T-helper 9 cell (primary cell): ENCODE results near the gene NPPC.
A peak's percentile ranks its signal among the peaks of the same experiment; 100 is the strongest.
"Not testable (repeated sequence)": the region's sequence is repeated elsewhere in the genome, so short reads cannot be mapped to it uniquely, and the experiment has no call there.

Source experiments
- DNase-seq: peaks from one replicate; pipeline ENCODE4 v3.0.0-alpha.2; 2020
- total RNA-seq, 2 donors: gene quantifications; one replicate each; lab custom pipeline; 2026; lab: John Stamatoyannopoulos, UW

NPPC gene, protein sequence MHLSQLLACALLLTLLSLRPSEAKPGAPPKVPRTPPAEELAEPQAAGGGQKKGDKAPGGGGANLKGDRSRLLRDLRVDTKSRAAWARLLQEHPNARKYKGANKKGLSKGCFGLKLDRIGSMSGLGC
- total RNA-seq, result 0 reads per million in 2 donors

DNA sequence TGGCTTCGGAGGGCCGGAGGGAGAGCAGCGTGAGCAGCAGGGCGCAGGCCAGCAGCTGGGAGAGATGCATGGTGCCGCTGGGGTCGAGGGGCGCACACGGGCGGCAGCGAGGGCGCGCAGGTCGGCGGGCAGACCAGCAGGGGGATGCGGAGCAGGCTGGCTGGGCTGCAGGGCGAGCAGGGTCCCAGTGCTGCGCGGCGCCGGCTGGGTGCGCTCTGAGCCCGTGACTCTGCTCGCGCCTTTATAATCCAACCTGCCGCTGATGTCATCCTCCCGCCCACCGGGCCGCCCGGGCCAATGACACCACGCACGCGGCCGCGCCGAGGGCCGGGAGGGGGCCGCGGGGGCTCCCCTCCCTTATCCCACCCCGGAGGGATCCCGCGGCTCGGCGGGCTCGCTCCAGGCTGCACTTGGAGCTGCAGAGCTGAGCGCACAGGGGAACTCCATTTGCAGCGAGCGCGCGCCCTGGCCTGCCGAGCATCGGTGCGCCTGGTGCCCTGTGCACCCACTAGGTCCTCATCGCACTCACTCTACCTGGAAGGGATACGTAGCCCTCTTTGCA, at the start of gene NPPC:
TSS of gene NPPC (minus strand) at position 217 of the 562 bp plus-strand sequence. CDS start at position 70, 147 bp downstream.
- no peak for DNase-seq

DNA sequence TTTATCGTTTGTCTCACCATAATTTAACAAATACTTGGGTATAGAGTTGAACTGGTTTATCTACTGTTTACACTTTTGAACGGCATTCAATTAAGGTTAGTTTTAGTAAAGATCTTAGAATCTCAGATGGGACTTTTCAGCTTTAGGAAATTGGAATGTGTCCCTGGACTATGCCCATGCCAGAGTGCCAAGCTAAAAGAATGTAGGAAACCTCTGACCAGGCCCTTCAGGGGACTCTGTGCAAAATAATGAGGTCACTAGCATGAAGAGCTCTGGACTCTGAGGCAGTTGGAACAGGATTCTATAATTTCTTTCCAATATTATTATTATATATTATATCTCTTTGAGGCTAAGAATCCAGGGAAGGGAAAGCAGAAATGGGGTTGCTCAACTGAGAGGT, 48.8 kb upstream of the NPPC start:
- DNase-seq, result no peak

DNA sequence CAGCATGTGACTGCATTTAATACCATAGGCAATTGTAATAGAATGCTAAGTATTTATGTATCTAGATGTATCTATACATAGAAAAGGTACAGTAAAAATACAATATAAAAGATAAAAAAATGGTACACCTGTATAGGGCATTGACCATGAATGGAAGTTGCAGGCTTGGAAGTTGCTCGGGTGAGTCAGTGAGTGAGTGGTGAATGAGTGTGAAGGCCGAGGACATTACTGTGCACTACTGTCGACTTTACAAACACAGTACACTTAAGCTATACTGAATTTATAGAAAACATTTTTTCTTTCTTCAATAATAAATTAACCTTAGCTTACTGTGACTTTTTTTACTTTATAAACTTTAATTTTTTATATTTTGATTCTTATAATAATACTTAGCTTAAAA, 44.3 kb upstream of the NPPC start:
- no peak for DNase-seq

DNA sequence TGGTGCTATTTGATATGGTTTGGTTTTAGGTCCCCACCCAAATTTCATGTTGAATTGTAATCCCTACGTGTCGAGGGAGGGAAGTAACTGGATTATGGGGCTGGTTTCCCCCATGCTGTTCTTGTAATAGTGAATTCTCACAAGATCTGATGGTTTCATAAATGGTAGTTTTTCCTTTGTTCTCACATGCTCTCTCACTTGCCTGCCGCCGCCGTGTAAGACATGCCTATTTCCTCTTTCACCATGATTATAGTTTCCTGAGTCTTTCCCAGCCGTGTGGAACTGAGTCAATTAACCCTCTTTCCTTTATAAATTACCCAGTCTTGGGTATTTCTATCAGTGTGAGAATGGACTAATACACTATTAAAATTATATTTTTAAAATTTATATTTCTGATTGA, 42.6 kb upstream of the NPPC start:
- no peak for DNase-seq

DNA sequence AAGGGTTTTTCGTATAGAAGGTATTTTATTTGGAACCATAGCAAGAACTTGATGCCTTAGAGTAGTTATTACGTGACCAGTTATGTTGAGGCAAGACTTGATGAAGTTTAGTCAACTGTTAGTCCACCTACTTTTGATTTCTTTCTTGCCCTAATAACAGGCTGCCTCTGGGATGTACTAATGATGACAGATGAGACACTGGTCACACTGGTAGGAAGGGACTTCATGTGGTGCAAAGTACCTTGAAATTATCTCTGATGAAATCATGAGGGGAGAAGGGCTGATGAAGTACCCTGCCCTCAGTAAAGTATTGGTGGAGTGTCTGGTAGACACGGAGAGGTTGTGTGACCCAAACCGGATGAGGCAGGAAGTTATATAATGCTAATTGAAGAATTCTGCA, 40.7 kb upstream of the NPPC start:
- DNase-seq, result no peak

DNA sequence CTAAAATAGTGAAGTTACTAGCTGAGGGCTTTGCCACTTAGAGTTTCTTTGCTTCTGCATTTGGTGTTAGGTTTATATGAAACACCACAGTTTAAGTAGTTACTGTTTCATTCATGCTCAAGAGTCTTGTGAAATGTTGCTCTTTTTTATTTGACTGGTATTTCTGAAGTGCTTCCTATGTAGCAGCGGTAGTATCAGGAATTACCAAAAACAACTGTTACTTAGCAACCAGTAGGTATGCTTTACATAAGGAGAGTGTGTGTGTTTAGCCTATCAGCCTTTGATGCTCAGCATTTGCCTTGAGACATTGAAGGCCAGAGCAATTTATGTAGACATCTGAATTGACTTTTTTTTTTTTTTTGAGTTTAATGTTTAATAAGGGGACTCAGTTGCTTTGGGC, 38.9 kb upstream of the NPPC start:
- DNase-seq, result no peak

DNA sequence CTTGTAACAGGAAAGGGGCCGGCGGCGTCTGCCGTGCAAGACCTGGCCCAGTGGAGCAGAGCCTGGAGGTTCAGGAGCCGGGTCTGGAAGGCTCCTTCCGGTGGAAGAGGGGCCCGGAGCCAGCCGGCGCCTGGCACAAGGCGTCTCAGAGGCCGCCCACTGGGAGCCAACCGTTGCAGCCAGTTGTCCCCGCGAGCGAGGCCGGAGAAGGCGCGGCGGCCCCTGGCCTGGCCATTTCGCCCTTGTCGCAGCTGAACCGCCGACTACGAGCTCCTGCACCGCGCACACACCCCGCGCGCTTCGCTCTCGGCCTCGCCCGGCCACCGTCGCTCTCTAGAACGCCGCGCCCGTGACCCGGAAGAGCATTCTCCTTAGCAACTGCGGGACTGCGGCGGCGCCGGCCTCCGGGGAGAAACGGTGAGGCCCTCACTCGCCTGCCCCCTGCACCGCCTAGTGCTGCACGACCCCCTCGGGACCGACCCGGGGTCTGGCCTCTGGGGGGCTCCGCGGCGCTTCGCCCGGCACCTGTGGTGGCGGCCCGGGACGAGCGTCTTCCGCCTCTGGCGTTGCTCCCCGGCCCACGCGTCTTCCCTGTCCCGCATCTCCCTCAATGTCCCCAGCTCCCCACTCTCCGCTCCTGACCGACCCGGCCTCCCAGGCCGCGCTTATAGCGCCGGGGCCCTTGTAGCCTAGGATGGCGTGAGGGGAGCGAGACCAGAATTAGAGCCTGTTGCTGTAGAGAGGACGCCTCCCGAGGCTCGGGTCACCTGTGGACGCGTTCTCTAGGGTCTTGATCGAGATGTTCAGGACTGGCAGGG, 35.4 kb upstream of the NPPC start, which contains the start of gene DIS3L2:
TSS of gene DIS3L2 (plus strand) at position 365 of the 818 bp plus-strand sequence. CDS start 53,215 bp downstream, outside the sequence.
- peak; percentile 63 for DNase-seq

DNA sequence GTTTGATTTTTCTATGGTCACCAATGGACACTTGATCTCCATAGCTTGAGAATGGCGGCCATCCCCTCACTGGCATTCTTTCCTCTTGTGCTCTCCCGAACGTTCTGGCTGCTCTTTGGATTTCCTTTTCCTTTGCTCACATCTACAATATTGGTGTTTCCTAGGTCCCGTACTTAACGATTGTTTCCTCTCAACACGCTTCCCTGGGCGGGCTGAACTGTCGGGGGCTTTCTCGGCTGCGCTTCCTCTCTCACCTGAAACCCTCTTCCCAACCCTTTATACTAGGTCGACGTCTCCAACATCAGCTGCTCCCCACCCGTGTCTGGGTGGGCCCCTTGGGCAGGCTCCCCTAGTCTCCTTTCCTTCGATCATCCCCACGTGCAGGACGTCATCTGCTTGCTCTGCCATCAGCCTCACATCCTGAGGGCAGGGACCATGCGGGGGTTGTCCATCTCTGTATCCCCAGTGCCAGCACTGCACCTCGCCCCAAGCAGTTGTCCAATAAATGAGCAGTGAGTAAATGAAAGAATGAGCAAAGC, 34.7 kb upstream of the NPPC start:
- no peak for DNase-seq

DNA sequence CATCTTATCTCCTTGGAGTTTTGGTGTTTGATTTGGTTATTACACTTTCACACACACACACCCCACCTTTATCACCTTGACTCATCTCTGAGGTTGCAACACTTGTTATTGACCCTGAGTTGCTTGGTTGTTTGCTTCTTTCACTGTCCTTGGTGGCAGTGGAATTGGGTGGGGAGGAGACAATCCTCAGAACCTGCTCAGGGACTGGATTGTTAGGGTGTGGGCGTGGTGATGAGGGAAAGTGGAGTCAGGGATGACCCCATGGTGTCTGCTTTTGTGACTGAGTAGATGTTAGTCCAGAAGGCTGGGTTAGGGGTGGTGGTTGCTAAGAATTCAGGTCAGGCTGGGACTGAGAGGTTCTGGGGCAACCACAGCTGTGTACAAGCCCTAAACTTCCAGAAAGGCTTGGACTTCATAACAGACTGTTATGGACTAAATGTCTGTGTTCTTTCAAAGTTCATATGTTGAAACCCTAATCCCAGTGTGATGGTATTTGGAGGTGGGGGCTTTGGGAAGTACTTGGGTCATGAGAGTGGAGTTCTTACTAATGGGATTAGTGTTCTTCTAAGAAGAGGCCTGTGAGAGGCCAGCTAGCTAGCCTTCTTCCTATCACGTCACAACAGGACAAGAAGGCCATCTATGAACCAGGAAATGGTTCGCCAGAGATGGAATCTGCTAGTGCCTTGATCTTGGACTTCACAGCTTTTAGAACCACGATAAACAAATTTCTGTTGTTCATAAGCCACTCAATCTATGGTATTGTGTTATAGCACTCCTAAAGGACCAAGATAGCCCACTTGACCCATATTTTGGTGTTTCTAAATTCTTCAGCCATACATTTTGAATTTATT, 31.9 kb upstream of the NPPC start:
- DNase-seq, result no peak

DNA sequence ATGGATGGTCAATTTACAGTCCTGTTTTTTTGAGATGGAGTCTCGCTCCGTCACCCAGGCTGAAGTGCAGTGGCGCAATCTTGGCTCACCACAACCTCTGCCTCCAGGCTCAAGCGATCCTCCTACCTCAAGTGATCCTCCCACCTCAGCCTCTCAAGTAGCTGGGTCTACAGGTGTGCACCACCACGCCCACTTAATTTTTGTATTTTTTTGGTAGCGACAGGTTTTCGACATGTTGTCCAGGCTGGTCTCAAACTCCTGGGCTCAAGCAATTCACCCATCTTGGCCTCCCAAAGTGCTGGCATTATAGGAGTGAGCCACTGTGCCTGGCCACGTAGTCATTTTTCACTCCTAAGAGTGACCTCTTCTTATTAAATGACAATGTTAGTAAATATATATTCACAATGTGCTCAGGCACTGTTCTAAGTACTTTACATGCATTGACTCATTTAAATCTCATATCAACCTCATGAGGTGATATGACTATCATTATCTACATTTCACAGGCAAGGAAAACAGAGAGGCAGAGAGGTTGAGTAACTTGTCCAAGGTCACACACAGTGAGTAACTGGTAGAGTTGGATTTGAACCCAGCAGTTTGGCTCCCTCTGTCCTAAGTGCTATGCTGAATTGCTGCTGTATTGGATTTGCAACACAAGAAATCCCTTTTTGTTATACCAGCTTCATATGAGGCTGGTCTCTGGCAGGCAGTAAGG, 29.7 kb upstream of the NPPC start:
- DNase-seq, result no peak

DNA sequence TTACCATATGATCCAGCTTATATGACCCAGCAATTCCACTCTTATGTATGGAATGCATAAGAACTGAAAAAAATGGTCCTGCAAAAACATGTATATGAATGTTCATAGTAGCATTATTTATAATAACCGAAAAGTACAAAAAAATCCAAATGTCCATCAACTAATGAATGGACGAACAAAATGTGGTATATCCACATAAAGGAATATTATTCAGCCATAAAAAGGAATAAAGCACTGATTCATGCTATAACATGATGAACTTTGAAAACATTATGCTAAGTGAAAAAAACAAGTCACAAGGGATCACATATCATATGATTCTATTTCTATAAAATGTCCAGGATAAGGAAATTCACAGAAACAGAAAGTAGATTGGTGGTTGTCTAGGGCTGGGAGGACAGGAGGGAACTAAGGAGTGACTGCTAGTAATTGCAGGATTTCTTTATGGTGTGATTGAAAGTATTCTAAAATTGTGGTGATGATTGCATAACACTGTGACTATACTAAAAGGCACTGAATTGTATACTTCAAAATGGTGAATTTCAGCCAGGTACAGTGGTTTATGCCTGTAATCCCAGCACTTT, 25.3 kb upstream of the NPPC start:
- DNase-seq, result no peak

DNA sequence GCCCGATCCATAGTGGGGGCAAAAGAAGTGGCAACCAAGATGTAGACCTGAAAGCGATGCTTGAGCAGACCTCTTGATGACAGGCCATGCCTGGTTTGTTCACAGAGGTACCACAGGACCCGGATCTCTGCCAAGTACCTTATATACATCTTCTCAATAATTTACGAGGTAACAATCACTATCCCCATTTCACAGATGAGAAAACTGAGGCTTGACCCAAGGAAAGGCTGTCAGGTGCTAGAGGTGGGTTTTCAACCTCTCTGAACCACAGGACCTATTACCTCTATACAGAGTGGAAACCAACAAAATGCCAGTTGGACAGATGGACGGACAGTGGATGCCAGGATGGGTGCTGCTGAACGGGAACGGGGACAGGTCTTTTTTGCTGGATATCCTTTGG, 21.5 kb upstream of the NPPC start:
- no peak for DNase-seq

DNA sequence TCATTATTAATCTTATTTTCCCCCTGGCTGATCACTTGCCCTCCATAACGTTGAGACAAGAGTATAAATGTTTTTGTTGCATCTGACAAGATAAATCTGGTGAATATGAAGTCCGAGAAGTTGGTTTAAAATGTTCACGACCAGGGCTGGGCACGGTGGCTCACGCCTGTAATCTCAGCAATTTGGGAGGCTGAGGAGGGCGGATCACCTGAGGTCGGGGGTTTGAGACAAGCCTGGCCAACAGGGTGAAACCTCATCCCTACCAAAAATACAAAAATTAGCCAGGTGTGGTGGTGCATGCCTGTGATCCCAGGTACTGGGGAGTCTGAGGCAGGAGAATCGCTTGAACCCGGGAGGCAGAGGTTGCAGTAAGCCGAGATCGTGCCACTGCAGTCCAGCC, 20.9 kb upstream of the NPPC start:
- not testable (repeated sequence) for DNase-seq

DNA sequence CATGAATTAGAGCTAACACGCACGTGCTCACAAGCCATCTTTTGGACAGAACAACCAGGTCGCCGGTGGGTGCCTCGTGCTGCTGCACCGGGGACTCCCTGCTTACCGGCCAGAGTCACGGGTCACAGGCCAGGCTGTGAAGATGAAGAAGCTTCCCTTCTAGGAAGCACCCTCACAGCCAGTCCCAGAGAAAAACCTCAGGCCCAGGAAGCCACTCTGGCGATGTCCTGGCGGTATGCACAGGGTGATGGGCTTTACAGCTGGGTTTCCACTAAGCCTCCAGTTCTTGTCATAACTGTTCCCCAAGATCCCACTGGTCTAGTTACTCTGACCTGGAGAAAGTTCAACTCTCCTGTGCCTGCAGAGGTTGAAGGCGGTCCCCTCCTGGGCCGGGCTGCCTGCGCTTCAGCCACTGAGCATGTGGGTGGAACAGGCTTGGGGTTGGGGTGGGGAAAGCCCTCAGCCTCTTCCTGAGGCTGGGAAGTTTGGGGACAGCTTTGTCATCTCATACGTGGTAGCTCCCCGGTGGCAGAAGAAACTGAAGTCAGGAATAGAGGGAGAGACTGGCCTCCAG, 20.1 kb upstream of the NPPC start:
- DNase-seq, result no peak

DNA sequence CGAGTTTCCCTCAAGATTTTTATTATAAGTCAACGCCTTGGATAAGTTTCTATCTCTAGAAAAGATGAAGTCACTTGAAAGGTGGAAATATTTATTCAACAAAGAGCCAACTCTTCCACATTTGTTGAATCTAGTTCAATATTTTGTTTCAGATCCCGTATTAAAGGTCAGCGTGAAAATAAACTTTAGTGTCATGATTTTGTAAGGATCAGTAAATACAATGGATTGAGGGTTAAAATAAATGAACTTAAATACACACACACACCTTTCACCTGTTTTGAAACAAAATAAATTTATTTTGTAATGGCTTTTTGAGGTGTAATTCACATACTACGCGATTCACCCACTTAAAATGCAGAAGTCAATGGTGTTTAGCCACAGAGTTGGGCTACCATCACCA, 16.0 kb upstream of the NPPC start:
- DNase-seq, result no peak

DNA sequence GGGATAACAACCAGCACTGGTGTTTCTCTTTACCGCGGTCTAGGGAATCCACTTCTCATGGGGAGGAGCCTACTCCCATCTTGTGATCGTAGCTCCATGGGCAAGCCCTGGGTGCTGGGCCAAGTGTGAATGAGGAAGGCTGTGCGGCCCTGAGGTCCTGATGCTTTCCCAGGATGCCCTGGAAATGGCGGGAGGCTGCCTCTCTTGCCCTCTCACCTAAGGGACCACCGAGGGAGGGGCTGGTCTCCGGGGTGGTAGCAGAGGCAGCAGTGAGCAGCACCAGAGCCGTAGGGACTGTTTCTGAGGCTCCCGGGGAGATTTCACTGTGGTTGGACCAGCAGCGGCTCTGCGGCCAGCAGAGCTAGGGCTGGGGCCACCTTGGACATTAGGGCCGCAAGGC, 15.5 kb upstream of the NPPC start:
- DNase-seq, result no peak

DNA sequence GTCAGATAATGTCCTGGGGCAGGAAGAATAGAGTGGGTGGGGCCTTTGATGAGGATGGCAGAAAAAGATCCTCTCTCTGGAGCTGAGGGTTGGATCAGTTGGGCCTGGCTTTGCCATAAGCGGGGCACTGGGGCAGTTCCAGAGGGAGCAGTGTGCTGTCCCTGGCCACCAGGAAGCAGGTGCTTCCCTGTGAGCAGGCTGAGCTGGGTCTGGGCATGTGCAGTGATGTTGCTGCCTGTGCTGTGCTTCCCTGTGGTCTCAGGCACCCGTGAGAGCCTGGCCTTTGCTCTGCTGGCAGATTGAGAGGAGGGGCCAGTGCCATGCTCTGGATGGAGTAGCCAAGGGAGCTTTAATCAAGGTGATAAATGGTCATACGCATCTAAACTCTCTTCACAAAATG, 14.6 kb upstream of the NPPC start:
- no peak for DNase-seq

DNA sequence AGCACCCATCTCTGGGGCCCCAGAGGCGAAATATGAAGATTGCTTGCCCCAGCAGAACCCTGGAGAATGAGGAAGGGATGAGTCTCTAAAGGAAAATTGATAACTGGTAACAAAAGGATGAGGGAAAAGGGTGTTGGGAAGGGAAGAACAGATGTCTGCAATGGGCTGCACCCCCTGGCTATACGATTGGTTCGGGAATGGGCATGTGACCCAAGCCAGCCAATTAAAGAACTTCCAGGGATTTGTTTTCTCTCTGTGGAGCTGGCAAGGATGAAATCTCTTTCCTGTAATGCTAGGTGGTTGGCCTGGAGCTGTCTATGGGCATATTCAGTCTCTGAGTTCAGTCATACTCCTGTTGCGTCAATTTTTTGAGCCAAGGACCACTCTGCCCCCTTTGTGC, 12.8 kb upstream of the NPPC start:
- no peak for DNase-seq

DNA sequence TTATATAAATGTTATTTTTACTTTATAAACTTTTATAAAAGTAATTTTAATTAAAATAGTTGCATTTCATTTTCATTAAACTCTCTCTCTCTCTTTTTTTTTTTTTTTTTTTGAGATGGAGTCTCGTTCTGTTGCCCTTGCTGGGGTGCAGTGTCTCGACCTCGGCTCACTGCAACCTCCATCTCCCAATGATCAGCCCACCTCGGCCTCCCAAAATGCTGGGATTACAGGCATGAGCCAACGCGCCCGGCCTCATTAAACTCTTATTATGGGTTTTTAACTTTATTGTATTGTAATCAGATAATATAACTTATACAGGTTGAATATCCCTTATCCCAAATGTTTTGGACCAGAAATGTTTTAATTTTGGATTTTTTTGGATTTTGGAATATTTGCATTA, 10.9 kb upstream of the NPPC start:
- DNase-seq, result no peak

DNA sequence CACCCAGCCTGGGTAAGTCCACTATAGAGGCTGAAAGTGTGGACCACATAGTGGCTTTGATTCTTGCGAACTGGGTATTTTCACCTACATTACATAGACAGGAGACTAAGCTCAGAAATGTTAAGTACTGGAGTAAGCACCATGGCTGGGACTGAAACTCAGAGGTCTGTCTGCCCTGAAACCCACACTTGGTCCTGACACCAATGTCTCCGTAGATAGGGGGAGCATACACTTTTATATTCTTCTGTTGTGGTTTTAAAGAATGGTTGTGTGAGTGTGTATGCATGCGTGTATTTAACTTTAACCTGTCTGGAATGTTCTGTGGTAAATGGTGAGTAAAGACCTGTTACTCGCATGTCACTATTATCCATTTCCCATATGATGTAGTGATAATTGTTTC, 10.3 kb upstream of the NPPC start:
- no peak for DNase-seq

DNA sequence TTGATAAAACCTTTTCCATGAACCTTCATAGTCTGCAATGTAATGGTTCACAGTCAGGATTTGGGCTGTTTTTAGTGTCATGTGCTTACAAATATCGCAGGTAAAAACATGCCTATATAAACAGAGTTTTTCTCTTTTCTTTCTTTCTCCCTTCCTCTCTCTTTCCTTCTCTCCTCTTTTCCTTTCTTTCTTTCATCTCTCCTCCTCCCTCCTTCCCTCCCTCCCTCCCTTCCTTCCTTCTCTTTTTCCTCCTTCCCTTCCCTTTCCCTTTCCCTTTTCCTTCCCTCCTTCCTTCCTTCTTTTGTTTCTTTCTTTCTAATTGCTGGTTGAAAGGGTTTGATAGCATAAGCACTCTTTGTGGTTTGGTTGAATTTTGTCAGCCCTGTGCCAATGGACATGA, 9.6 kb upstream of the NPPC start:
- DNase-seq, result no peak

DNA sequence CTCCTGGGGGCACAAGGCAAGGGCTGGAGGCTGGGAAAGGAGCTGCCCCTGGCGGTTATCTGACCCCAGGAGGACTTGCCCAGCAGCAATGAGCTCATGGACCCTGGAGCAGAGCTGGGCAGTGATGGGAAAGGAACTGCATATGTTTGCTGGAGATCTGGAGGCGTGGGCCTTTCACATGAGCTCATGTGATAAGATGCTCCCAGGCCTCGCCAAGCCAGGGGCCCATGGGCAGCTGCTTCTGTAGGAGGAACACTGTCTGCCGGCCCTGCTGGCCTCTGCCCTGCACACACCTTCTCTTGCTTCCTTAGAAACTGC, 9.0 kb upstream of the NPPC start:
- DNase-seq, result no peak
